Pons (tissue), 1 donor: Measurements from ENCODE around the gene CYTH1.
A peak's percentile ranks its signal among the peaks of the same experiment; 100 is the strongest.

ENCODE experiments used
- DNase-seq: peaks from one replicate; pipeline ENCODE4 v3.0.0-alpha.2; 2016; ENCODE audit warnings: low spot score

CYTH1 gene

GRCh38 chr17:78669256-78669974 lies 112.7 kb downstream of the CYTH1 start:
- DNase-seq: no peak

- DNase-seq: no peak
Measured at GRCh38 chr17:78668847-78669246, 113.2 kb downstream of the CYTH1 start.

- DNase-seq: no peak
Measured at GRCh38 chr17:78667741-78668640, 114.1 kb downstream of the CYTH1 start.

- no peak for DNase-seq
Measured at GRCh38 chr17:78667091-78667490, 115.0 kb downstream of the CYTH1 start.

- peak; percentile 64 for DNase-seq
Measured at GRCh38 chr17:78665952-78666920, 115.8 kb downstream of the CYTH1 start.

GRCh38 chr17:78665387-78665951 lies 116.6 kb downstream of the CYTH1 start:
- DNase-seq: no peak

- DNase-seq: peak; percentile 29
Measured at GRCh38 chr17:78664476-78665386, 117.3 kb downstream of the CYTH1 start.

GRCh38 chr17:78661093-78661770 lies 120.8 kb downstream of the CYTH1 start:
- DNase-seq: no peak

GRCh38 chr17:78659546-78659945 lies 122.5 kb downstream of the CYTH1 start:
- DNase-seq: no peak

GRCh38 chr17:78658281-78658785 lies 123.7 kb downstream of the CYTH1 start:
- no peak for DNase-seq

GRCh38 chr17:78655251-78655940 lies 126.7 kb downstream of the CYTH1 start:
- DNase-seq: no peak

GRCh38 chr17:78654325-78654724 lies 127.7 kb downstream of the CYTH1 start:
- no peak for DNase-seq

GRCh38 chr17:78653382-78653781 lies 128.7 kb downstream of the CYTH1 start:
- DNase-seq: no peak

- DNase-seq: no peak
Measured at GRCh38 chr17:78652913-78653312, 129.2 kb downstream of the CYTH1 start.

- no peak for DNase-seq
Measured at GRCh38 chr17:78652024-78652423, 130.0 kb downstream of the CYTH1 start.

- no peak for DNase-seq
Measured at GRCh38 chr17:78651554-78651953, 130.5 kb downstream of the CYTH1 start.

- DNase-seq: no peak
Measured at GRCh38 chr17:78650093-78650715, 131.9 kb downstream of the CYTH1 start.

GRCh38 chr17:78648293-78648692 lies 133.8 kb downstream of the CYTH1 start:
- no peak for DNase-seq

- DNase-seq: no peak
Measured at GRCh38 chr17:78647032-78647431, 135.0 kb downstream of the CYTH1 start.
